Motor neuron (in vitro differentiated cells): ENCODE data around the gene ACSM3. TPM values are rescaled to one million over a fixed set of nuclear protein-coding genes. Genes with fewer than 3 reads are reported as not detected.
"Not testable (repeated sequence)": the region's sequence is repeated elsewhere in the genome, so short reads cannot be mapped to it uniquely, and the experiment has no call there.

Source experiments
- ATAC-seq, 8 experiments: fragments of 200-7000 bp; cut with Tn5 transposase; replicated peaks in 6 of 8; 2 replicates each; pipeline ENCODE4 v1.8.0; 2021; ENCODE audit warnings: mild to moderate bottlenecking in 8 of 8, moderate library complexity in 8 of 8
- H3K27ac ChIP-seq, 2 donors: fragments of 250-450 bp; sonication (Bioruptor Pico); 2 replicates each; pipeline ENCODE4 v1.9.0; 2021; ENCODE audit warnings: antibody characterized with exemption in 2 of 2, mild to moderate bottlenecking in 2 of 2, moderate library complexity in 1 of 2
- H3K4me1 ChIP-seq, 2 donors: fragments of 250-450 bp; sonication (Bioruptor Pico); replicated peaks in 1 of 2; 2 replicates each; pipeline ENCODE4 v1.6.1; 2021; ENCODE audit warnings: antibody characterized with exemption in 2 of 2, mild to moderate bottlenecking in 2 of 2, moderate library complexity in 1 of 2
- H3K4me3 ChIP-seq, 5 donors: fragments of 250-450 bp; sonication (Bioruptor Pico); 2 replicates each; pipeline ENCODE4 v1.9.0; 2021; ENCODE audit warnings: antibody characterized with exemption in 5 of 5, mild to moderate bottlenecking in 5 of 5, moderate library complexity in 4 of 5
- WGBS, 10 experiments: fragments of 450-650 bp; shearing (Covaris generic); methylation state at CpG; one replicate each; pipeline ENCODE4 v1.0.0; 2022; 5-methylcytosine and 5-hydroxymethylcytosine counted together
- in situ Hi-C, 9 experiments: fragments of 400-800 bp; cut with MboI; loops; one replicate each; pipeline ENCODE4 v1.15.0; 2021; ENCODE audit warnings: low sequenced_read_pairs in 9 of 9, low pct_unique_long_range_greater_than_20kb in 2 of 9; ENCODE audit not compliant: unreplicated experiment in 9 of 9
- total RNA-seq, 8 experiments: library from RNA; unstranded; fragments of 300-600 nt; gene quantifications; 2 replicates each; pipeline versions ENCODE4 v1.2.3 to v1.2.4, GENCODE V29; 2022

Gene ACSM3
- total RNA-seq, 8 experiments from 2014 or later: 0.23 to 4.5 (median 1.7) TPM

- in situ Hi-C loops: no loop called here
- peak; percentile 87 to 95 (median 93) for ATAC-seq
- peak within 1 kb of the TSS; percentile 96 to 100 (median 98) for H3K4me3 ChIP-seq
- peaks cover 7% of the 10 kb centered on the region in 2 donors for H3K4me1 ChIP-seq
- H3K27ac ChIP-seq: peak within 1 kb of the TSS; percentile 97 to 99
- WGBS, 10 experiments: 0 to 100% (median 40%) methylated on average over 1 to 4 of the region's 42 CpGs; no CpG with 5 or more reads in 5 of the 10 experiments
These were observed 22.1 kb upstream of the ACSM3 start, which contains the start of gene THUMPD1 for GRCh38 chr16:20741554-20742285. TSS of gene THUMPD1 (minus strand) at chr16:20741818. CDS start at chr16:20741739, 79 bp downstream.

DNA sequence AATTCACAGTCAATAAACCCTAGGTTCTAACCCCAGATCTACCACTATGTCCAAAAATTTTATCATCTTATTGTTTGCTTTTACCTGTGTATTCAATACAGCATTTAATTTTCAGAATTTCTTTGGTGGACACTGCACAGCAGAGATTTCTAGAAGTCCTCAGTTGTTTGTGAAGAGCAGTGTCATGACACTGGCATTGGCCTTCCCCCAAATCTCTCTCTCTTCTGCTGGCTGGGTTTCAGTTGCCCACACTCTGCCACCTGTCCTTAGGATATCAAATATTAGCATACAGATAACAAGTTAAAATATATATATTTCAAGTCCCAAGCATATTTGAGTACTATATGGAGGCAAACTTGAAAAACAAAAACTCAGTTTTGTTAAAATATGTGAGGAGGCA, 20.2 kb upstream of the ACSM3 start:
- H3K27ac ChIP-seq: no peak overlapping the region
- peaks cover 7% of the 10 kb centered on the region in 2 donors for H3K4me1 ChIP-seq
- H3K4me3 ChIP-seq: no peak overlapping the region
- in situ Hi-C loops: no loop called here
- ATAC-seq: no peak

- in situ Hi-C loops: no loop called here
- Histone ChIP-seq H3K4me3 (no peak overlapping the region), H3K4me1 (peaks cover 4 to 6% of the 10 kb centered on the region in 2 donors), H3K27ac (no peak overlapping the region)
- 20 to 90% (median 65%) methylated on average over 1 to 6 of the region's 7 CpGs for WGBS, 10 experiments
- ATAC-seq: no peak
These were observed 18.8 kb upstream of the ACSM3 start for GRCh38 chr16:20744922-20745440.

DNA sequence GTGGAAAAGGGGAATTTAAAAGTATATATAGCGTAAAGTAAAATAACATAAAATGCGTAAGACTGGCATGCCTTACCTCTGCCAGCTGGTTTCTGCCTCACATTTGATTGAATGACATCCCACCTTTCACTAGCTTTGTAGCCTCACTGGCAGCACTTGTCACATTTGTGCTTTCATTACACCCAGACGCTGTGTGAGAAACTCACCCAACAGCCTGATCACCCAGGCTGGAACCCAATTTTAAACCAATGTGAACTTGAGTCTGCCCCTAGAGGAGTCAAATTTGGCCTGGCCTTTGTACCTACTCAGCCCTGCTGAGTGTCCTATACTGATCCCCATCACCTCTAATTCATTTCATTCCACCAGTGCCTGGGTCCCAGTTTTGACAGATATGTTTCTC, 17.4 kb upstream of the ACSM3 start:
- Histone ChIP-seq H3K4me3 (no peak overlapping the region), H3K4me1 (no peaks in the 10 kb centered on the region), H3K27ac (no peak overlapping the region)
- in situ Hi-C loops: no loop called here
- no peak for ATAC-seq
- 74 to 100% (median 88%) methylated on average over 1 to 3 of the region's 3 CpGs; no CpG with 5 or more reads in 1 of the 10 experiments for WGBS, 10 experiments

- H3K4me3 ChIP-seq: no peak overlapping the region
- WGBS, 10 experiments: 14 to 100% (median 67%) methylated on average over 1 to 4 of the region's 4 CpGs
- no peak for ATAC-seq
- no peaks in the 10 kb centered on the region for H3K4me1 ChIP-seq
- in situ Hi-C loops: no loop called here
- H3K27ac ChIP-seq: no peak overlapping the region
These were observed 16.6 kb upstream of the ACSM3 start for GRCh38 chr16:20747030-20747816.

GRCh38 chr16:20749474-20749873, 14.3 kb upstream of the ACSM3 start:
- no peak overlapping the region for H3K27ac ChIP-seq
- in situ Hi-C loops: no loop called here
- 42 to 80% (median 63%) methylated on average over 1 of the region's 1 CpG; no CpG with 5 or more reads in 5 of the 10 experiments for WGBS, 10 experiments
- H3K4me3 ChIP-seq: no peak overlapping the region
- peak in 2 of 8 experiments; percentile 57 to 75 for ATAC-seq
- no peaks in the 10 kb centered on the region for H3K4me1 ChIP-seq

DNA sequence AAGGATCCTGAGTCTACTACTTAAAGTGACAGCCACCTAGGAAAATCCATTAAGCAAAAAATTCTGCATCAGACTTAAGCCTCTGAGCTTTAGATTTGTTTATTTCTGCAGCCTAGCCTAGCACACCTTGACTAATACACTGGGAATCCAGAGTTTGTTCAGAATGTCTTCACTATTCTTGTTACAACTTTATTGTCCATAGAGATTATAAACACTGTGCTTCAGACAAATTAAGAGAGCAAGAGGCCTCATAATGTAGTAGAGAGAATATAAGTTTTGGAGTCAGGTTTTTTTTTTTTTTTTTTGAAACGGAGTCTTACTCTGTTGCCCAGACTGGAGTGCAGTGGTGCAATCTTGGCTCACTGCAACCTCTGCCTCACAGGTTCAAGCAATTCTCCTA, 13.3 kb upstream of the ACSM3 start:
- WGBS, 10 experiments: 67% methylated on average over 1 of the region's 1 CpG; no CpG with 5 or more reads in 9 of the 10 experiments
- in situ Hi-C loops: no loop called here
- ATAC-seq: no peak
- H3K4me3 ChIP-seq: no peak overlapping the region
- no peaks in the 10 kb centered on the region for H3K4me1 ChIP-seq
- no peak overlapping the region for H3K27ac ChIP-seq

DNA sequence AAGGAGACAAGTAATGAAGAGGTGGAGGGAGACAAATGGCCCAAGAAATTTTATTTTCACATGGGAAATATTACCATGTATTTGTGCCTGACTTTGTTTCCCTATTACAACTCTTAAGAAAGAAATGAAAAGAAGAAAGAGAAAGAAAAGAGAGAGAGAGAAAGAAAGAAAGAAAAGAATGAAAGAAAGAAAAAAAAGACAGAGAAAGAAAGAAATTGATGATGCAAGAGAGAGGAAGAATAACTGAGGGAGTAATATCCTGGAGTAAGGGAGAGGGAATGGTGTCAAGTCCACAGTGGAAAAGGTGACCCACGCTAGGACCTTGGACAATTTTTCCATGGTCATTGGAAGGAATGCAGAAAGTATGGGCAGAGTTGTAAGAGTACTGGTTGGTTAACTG, 10.1 kb upstream of the ACSM3 start:
- in situ Hi-C loops: no loop called here
- no peak overlapping the region for H3K27ac ChIP-seq
- H3K4me3 ChIP-seq: no peak overlapping the region
- WGBS, 10 experiments: 26 to 100% (median 61%) methylated on average over 1 of the region's 1 CpG; no CpG with 5 or more reads in 1 of the 10 experiments
- ATAC-seq: no peak
- no peaks in the 10 kb centered on the region for H3K4me1 ChIP-seq

GRCh38 chr16:20755238-20755637, 8.6 kb upstream of the ACSM3 start:
- no peak overlapping the region for H3K27ac ChIP-seq
- 0 to 83% (median 23%) methylated on average over 1 of the region's 1 CpG; no CpG with 5 or more reads in 4 of the 10 experiments for WGBS, 10 experiments
- no peak for ATAC-seq
- in situ Hi-C loops: no loop called here
- H3K4me3 ChIP-seq: no peak overlapping the region
- H3K4me1 ChIP-seq: no peaks in the 10 kb centered on the region

GRCh38 chr16:20755799-20756198, 8.0 kb upstream of the ACSM3 start:
- no CpG with 5 or more reads among the region's 5 CpGs for WGBS, 10 experiments
- ATAC-seq, H3K4me1 ChIP-seq, in situ Hi-C loops, H3K27ac ChIP-seq, H3K4me3 ChIP-seq: not testable (repeated sequence)

- Histone ChIP-seq H3K4me1 (no peaks in the 10 kb centered on the region), H3K27ac (no peak overlapping the region), H3K4me3 (no peak overlapping the region)
- no peak for ATAC-seq
- in situ Hi-C loops: no loop called here
- WGBS, 10 experiments: 0 to 100% (median 70%) methylated on average over 1 to 2 of the region's 2 CpGs
These were observed 3.5 kb upstream of the ACSM3 start for GRCh38 chr16:20760346-20760745.

- H3K4me1 ChIP-seq: no peaks in the 10 kb centered on the region
- no peak overlapping the region for H3K4me3 ChIP-seq
- ATAC-seq: no peak
- WGBS, 10 experiments: 0 to 100% (median 50%) methylated on average over 1 of the region's 1 CpG; no CpG with 5 or more reads in 7 of the 10 experiments
- in situ Hi-C loops: no loop called here
- no peak overlapping the region for H3K27ac ChIP-seq
These were observed 2.6 kb upstream of the ACSM3 start for GRCh38 chr16:20761175-20761574.

- Histone ChIP-seq H3K4me3 (no peak overlapping the region), H3K4me1 (no peaks in the 10 kb centered on the region), H3K27ac (no peak overlapping the region)
- WGBS, 10 experiments: 57 to 97% (median 86%) methylated on average over 2 to 3 of the region's 3 CpGs; no CpG with 5 or more reads in 1 of the 10 experiments
- in situ Hi-C loops: no loop called here
- no peak for ATAC-seq
These were observed 1.2 kb upstream of the ACSM3 start for GRCh38 chr16:20762404-20763123.
